ENCODE data around the gene DCAF8L2. TPM values are rescaled to one million over a fixed set of nuclear protein-coding genes. Genes with fewer than 3 reads are reported as not detected.

The DCAF8L2 gene
- total RNA-seq, 4 donors from 2014 or later = not detected

DNA sequence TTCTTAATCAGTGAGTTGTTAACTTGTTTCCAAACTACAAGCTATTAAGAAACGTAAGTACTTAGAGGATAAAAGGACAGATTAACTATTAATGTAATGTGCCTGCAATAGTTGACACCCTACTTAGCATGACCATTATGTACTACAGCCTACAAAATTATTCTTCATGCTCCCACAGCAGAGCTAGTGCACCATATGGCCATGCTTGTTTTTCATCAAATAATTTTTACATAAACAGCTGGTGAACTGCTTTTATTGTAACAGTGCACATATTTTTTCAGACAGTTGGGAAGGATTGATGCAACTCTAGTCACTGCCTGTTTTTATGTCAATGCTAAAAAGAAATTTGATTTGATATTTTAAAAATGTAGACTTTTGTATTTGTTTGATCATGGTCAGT is 207.4 kb downstream of the DCAF8L2 start:
- DNase-seq (ENCODE audit: low spot score) (no peak), ATAC-seq (ENCODE audit: low FRiP score) (no peak)
- TF ChIP-seq, protein P1, sequence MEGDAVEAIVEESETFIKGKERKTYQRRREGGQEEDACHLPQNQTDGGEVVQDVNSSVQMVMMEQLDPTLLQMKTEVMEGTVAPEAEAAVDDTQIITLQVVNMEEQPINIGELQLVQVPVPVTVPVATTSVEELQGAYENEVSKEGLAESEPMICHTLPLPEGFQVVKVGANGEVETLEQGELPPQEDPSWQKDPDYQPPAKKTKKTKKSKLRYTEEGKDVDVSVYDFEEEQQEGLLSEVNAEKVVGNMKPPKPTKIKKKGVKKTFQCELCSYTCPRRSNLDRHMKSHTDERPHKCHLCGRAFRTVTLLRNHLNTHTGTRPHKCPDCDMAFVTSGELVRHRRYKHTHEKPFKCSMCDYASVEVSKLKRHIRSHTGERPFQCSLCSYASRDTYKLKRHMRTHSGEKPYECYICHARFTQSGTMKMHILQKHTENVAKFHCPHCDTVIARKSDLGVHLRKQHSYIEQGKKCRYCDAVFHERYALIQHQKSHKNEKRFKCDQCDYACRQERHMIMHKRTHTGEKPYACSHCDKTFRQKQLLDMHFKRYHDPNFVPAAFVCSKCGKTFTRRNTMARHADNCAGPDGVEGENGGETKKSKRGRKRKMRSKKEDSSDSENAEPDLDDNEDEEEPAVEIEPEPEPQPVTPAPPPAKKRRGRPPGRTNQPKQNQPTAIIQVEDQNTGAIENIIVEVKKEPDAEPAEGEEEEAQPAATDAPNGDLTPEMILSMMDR (IDR thresholded peaks at IDR 0.05) = no peak

Other genes starting within 250 kb of the DCAF8L2 start
- gene PPP4R3C, start 127.0 kb upstream of the DCAF8L2 start, total RNA-seq = not detected
- gene MAGEB10, start 217.6 kb downstream of the DCAF8L2 start, total RNA-seq = not detected